Measurements from ENCODE around the gene TNKS2.
"Not testable (repeated sequence)": the region's sequence is repeated elsewhere in the genome, so short reads cannot be mapped to it uniquely, and the experiment has no call there.

Gene TNKS2

GRCh38 chr10:91865562-91866081 is 67.4 kb downstream of the TNKS2 start:
- DNase-seq (ENCODE audit: low read depth in 1 of 2, low spot score in 1 of 2): no peak

GRCh38 chr10:91875156-91875555 is 76.9 kb downstream of the TNKS2 start:
- DNase-seq (ENCODE audit: low read depth in 1 of 2, low spot score in 1 of 2): no peak

GRCh38 chr10:91875779-91876178 is 77.6 kb downstream of the TNKS2 start:
- no peak for DNase-seq (ENCODE audit: low read depth in 1 of 2, low spot score in 1 of 2)

GRCh38 chr10:91879515-91880170 is 81.4 kb downstream of the TNKS2 start:
- DNase-seq (ENCODE audit: low read depth in 1 of 2, low spot score in 1 of 2): no peak

GRCh38 chr10:91880310-91880709 is 82.1 kb downstream of the TNKS2 start:
- DNase-seq (ENCODE audit: low read depth in 1 of 2, low spot score in 1 of 2): no peak

- DNase-seq (ENCODE audit: low read depth in 1 of 2, low spot score in 1 of 2): no peak
Observed at GRCh38 chr10:91883549-91884444, 85.6 kb downstream of the TNKS2 start.

- no peak for DNase-seq (ENCODE audit: low read depth in 1 of 2, low spot score in 1 of 2)
Observed at GRCh38 chr10:91884536-91884935, 86.3 kb downstream of the TNKS2 start.

GRCh38 chr10:91885362-91886079 is 87.3 kb downstream of the TNKS2 start:
- DNase-seq (ENCODE audit: low read depth in 1 of 2, low spot score in 1 of 2): no peak

GRCh38 chr10:91886954-91887271 is 88.7 kb downstream of the TNKS2 start:
- no peak for DNase-seq (ENCODE audit: low read depth in 1 of 2, low spot score in 1 of 2)

- DNase-seq (ENCODE audit: low read depth in 1 of 2, low spot score in 1 of 2): no peak
Observed at GRCh38 chr10:91887272-91888076, 89.2 kb downstream of the TNKS2 start.

GRCh38 chr10:91891125-91892001 is 93.1 kb downstream of the TNKS2 start:
- no peak for DNase-seq (ENCODE audit: low read depth in 1 of 2, low spot score in 1 of 2)

- no peak for DNase-seq (ENCODE audit: low read depth in 1 of 2, low spot score in 1 of 2)
Observed at GRCh38 chr10:91893051-91893450, 94.8 kb downstream of the TNKS2 start.

GRCh38 chr10:91894261-91894685 is 96.0 kb downstream of the TNKS2 start:
- DNase-seq (ENCODE audit: low read depth in 1 of 2, low spot score in 1 of 2): not testable (repeated sequence)

GRCh38 chr10:91896212-91896756 is 98.1 kb downstream of the TNKS2 start:
- DNase-seq (ENCODE audit: low read depth in 1 of 2, low spot score in 1 of 2): no peak

- DNase-seq (ENCODE audit: low read depth in 1 of 2, low spot score in 1 of 2): no peak
Observed at GRCh38 chr10:91897421-91897820, 99.2 kb downstream of the TNKS2 start.

- DNase-seq (ENCODE audit: low read depth in 1 of 2, low spot score in 1 of 2): peak in 1 of 2 donors; percentile 70
Observed at GRCh38 chr10:91901784-91902677, 103.8 kb downstream of the TNKS2 start.

- DNase-seq (ENCODE audit: low read depth in 1 of 2, low spot score in 1 of 2): no peak
Observed at GRCh38 chr10:91907033-91907594, 108.9 kb downstream of the TNKS2 start.

- DNase-seq (ENCODE audit: low read depth in 1 of 2, low spot score in 1 of 2): no peak
Observed at GRCh38 chr10:91907914-91908336, 109.7 kb downstream of the TNKS2 start.

All from activated CD4-positive, alpha-beta T cell treated with anti-CD3 and anti-CD28 coated beads, Interleukin-2, amount 50 U/mL, for 24 hours (primary cell).